Measurements from ENCODE around the gene ERCC6. TPM values are rescaled to one million over a fixed set of nuclear protein-coding genes. Genes with fewer than 3 reads are reported as not detected.

Gene ERCC6
- total RNA-seq, 1 experiment from 2014 or later: 36.7 TPM

- peaks cover 33% of the 10 kb centered on the region for H3K79me2 ChIP-seq (ENCODE audit: low read length)
- POLR2A ChIA-PET (ENCODE audit: unreplicated experiment): interaction anchor here (0.5 kb wide), 1 partner anchor 24 kb away, joined by 3 read pairs; no protein-coding TSS in a partner anchor
Observed at GRCh38 chr10:49527061-49527460, 11.9 kb downstream of the ERCC6 start.

GRCh38 chr10:49526619-49527018 lies 12.3 kb downstream of the ERCC6 start:
- no peaks in the 10 kb centered on the region for H3K4me1 ChIP-seq (ENCODE audit: insufficient read depth, low read length)
- POLR2A ChIA-PET (ENCODE audit: unreplicated experiment): interaction anchor here (0.5 to 0.8 kb wide), 2 partner anchors 12 to 24 kb away, joined by 3 to 5 read pairs; partner anchors contain the start of gene ERCC6
- H3K27me3 ChIP-seq (ENCODE audit: low read length): no peaks in the 10 kb centered on the region
- ATAC-seq (no peak), DNase-seq (no peak)
- H3K79me2 ChIP-seq (ENCODE audit: low read length): peaks cover 29% of the 10 kb centered on the region
- no peaks in the 10 kb centered on the region for H3F3A ChIP-seq (ENCODE audit: low read length, unreplicated experiment)
- CTCF ChIA-PET: no interaction called here
- no peaks in the 10 kb centered on the region for H3K9me2 ChIP-seq (replicated peaks; ENCODE audit: low read length)
- intact Hi-C loops (cut with micrococcal nuclease): no loop called here
- H3K27ac ChIP-seq (ENCODE audit: low read length): no peak overlapping the region
- H4K20me1 ChIP-seq (ENCODE audit: low read length): no peaks in the 10 kb centered on the region
- no peak overlapping the region for H3K4me3 ChIP-seq (ENCODE audit: low read length)
- TF ChIP-seq EZH2phosphoT487 (IDR thresholded peaks at IDR 0.05; ENCODE audit: borderline replicate concordance, low read length) (no peak), EZH2 (IDR thresholded peaks at IDR 0.05; ENCODE audit: low read length, unreplicated experiment) (no peak), CTCF (conservative IDR thresholded peaks at IDR 0.05; ENCODE audit: low read depth, low read length) (no peak)
- BruUV-seq (replicated peaks): no TSS peak
- H3K36me3 ChIP-seq (ENCODE audit: low read depth, low read length): peaks cover 88% of the 10 kb centered on the region
- H3K4me2 ChIP-seq (ENCODE audit: low read length): no peak overlapping the region
- no peak overlapping the region for H2AFZ ChIP-seq (ENCODE audit: low read length)
- H3K9me3 ChIP-seq (ENCODE audit: low read length): no peaks in the 10 kb centered on the region
- no peak overlapping the region for H3K9ac ChIP-seq (ENCODE audit: low read length)

More at GRCh38 chr10:49527061-49527460, 11.9 kb downstream of the ERCC6 start:
- BruUV-seq (replicated peaks): no TSS peak
- no peaks in the 10 kb centered on the region for H3K9me3 ChIP-seq (ENCODE audit: low read length)
- H3K4me3 ChIP-seq (ENCODE audit: low read length): no peak overlapping the region
- no peak overlapping the region for H2AFZ ChIP-seq (ENCODE audit: low read length)
- intact Hi-C loops (cut with micrococcal nuclease): no loop called here
- TF ChIP-seq CTCF (conservative IDR thresholded peaks at IDR 0.05; ENCODE audit: low read depth, low read length) (no peak), EZH2phosphoT487 (IDR thresholded peaks at IDR 0.05; ENCODE audit: borderline replicate concordance, low read length) (no peak), EZH2 (IDR thresholded peaks at IDR 0.05; ENCODE audit: low read length, unreplicated experiment) (no peak)
- H3K27me3 ChIP-seq (ENCODE audit: low read length): no peaks in the 10 kb centered on the region
- no peak overlapping the region for H3K4me2 ChIP-seq (ENCODE audit: low read length)
- H4K20me1 ChIP-seq (ENCODE audit: low read length): no peaks in the 10 kb centered on the region
- peaks cover 91% of the 10 kb centered on the region for H3K36me3 ChIP-seq (ENCODE audit: low read depth, low read length)
- ATAC-seq (no peak), DNase-seq (no peak)
- H3F3A ChIP-seq (ENCODE audit: low read length, unreplicated experiment): no peaks in the 10 kb centered on the region
- CTCF ChIA-PET: no interaction called here
- no peak overlapping the region for H3K9ac ChIP-seq (ENCODE audit: low read length)
- no peaks in the 10 kb centered on the region for H3K9me2 ChIP-seq (replicated peaks; ENCODE audit: low read length)
- no peak overlapping the region for H3K27ac ChIP-seq (ENCODE audit: low read length)
- no peaks in the 10 kb centered on the region for H3K4me1 ChIP-seq (ENCODE audit: insufficient read depth, low read length)

GRCh38 chr10:49524496-49524895 lies 14.4 kb downstream of the ERCC6 start:
- no peaks in the 10 kb centered on the region for H3K9me2 ChIP-seq (replicated peaks; ENCODE audit: low read length)
- no peak overlapping the region for H3K4me3 ChIP-seq (ENCODE audit: low read length)
- no peaks in the 10 kb centered on the region for H4K20me1 ChIP-seq (ENCODE audit: low read length)
- H3F3A ChIP-seq (ENCODE audit: low read length, unreplicated experiment): no peaks in the 10 kb centered on the region
- DNase-seq (no peak), ATAC-seq (no peak)
- ChIA-PET POLR2A (ENCODE audit: unreplicated experiment) (interaction anchor here (0.6 to 0.7 kb wide), 2 partner anchors 70 to 117 kb away, joined by 3 to 4 read pairs; no protein-coding TSS in a partner anchor), CTCF (no interaction called here)
- TF ChIP-seq EZH2phosphoT487 (IDR thresholded peaks at IDR 0.05; ENCODE audit: borderline replicate concordance, low read length): no peak
- TF ChIP-seq CTCF (conservative IDR thresholded peaks at IDR 0.05; ENCODE audit: low read depth, low read length): no peak
- no peak for TF ChIP-seq EZH2 (IDR thresholded peaks at IDR 0.05; ENCODE audit: low read length, unreplicated experiment)
- H3K79me2 ChIP-seq (ENCODE audit: low read length): peaks cover 8% of the 10 kb centered on the region
- no peaks in the 10 kb centered on the region for H3K27me3 ChIP-seq (ENCODE audit: low read length)
- H3K36me3 ChIP-seq (ENCODE audit: low read depth, low read length): peaks cover 79% of the 10 kb centered on the region
- no peak overlapping the region for H3K4me2 ChIP-seq (ENCODE audit: low read length)
- intact Hi-C loops (cut with micrococcal nuclease): no loop called here
- no peak overlapping the region for H2AFZ ChIP-seq (ENCODE audit: low read length)
- H3K4me1 ChIP-seq (ENCODE audit: insufficient read depth, low read length): no peaks in the 10 kb centered on the region
- no peaks in the 10 kb centered on the region for H3K9me3 ChIP-seq (ENCODE audit: low read length)
- BruUV-seq (replicated peaks): no TSS peak
- H3K9ac ChIP-seq (ENCODE audit: low read length): no peak overlapping the region
- no peak overlapping the region for H3K27ac ChIP-seq (ENCODE audit: low read length)

All from PC-3 (cell line).